Smooth muscle cell (in vitro differentiated cells): ENCODE results near the gene ATRNL1. TPM values are rescaled to one million over a fixed set of nuclear protein-coding genes. Genes with fewer than 3 reads are reported as not detected.

Experiments used
- DNase-seq: peaks from one replicate; lab custom pipeline; 2025; ENCODE audit not compliant: unreplicated experiment; lab: John Stamatoyannopoulos, UW
- H2AFZ ChIP-seq: fragments of 200-600 bp; sonication (generic); 2 replicates; pipeline ENCODE4 v1.6.0; 2016; ENCODE audit warnings: antibody characterized with exemption, low read depth, mild to moderate bottlenecking
- H3F3A ChIP-seq: fragments of 200-600 bp; sonication (generic); 2 replicates; pipeline ENCODE4 v1.6.0; 2017; ENCODE audit warnings: antibody characterized with exemption, low read depth
- H3K27ac ChIP-seq: fragments of 200-600 bp; sonication (generic); 2 replicates; pipeline ENCODE4 v1.5.1; 2016; ENCODE audit warnings: low read depth, mild to moderate bottlenecking
- H3K27me3 ChIP-seq: fragments of 200-600 bp; sonication (generic); 2 replicates; pipeline ENCODE4 v1.6.1; 2016; ENCODE audit warnings: low read depth, mild to moderate bottlenecking
- H3K36me3 ChIP-seq: fragments of 200-600 bp; sonication (generic); 2 replicates; pipeline ENCODE4 v1.5.1; 2016; ENCODE audit warnings: low read depth
- H3K4me1 ChIP-seq: fragments of 200-600 bp; sonication (generic); 2 replicates; pipeline ENCODE4 v1.5.1; 2016; ENCODE audit warnings: low read depth
- H3K4me2 ChIP-seq: fragments of 200-600 bp; sonication (generic); 2 replicates; pipeline ENCODE4 v1.6.0; 2016; ENCODE audit warnings: mild to moderate bottlenecking
- H3K4me3 ChIP-seq: fragments of 200-600 bp; sonication (generic); 2 replicates; pipeline ENCODE4 v1.5.1; 2016; ENCODE audit warnings: mild to moderate bottlenecking
- H3K79me2 ChIP-seq: fragments of 200-600 bp; sonication (generic); 2 replicates; pipeline ENCODE4 v1.6.0; 2016; ENCODE audit warnings: low read depth, mild to moderate bottlenecking
- H3K9ac ChIP-seq: fragments of 200-600 bp; sonication (generic); 2 replicates; pipeline ENCODE4 v1.6.0; 2016; ENCODE audit warnings: low read depth
- H3K9me3 ChIP-seq: fragments of 200-600 bp; sonication (generic); replicated peaks from 2 replicates; pipeline ENCODE4 v1.5.1; 2016; ENCODE audit warnings: low read depth
- H4K20me1 ChIP-seq: fragments of 200-600 bp; sonication (generic); 2 replicates; pipeline ENCODE4 v1.6.0; 2016; ENCODE audit warnings: low read depth
- WGBS: methylation state at CpG from one replicate; pipeline ENCODE4 v1.1.7; 2016; ENCODE audit warnings: low lambda C conversion rate; 5-methylcytosine and 5-hydroxymethylcytosine counted together
- polyA plus RNA-seq: library from polyadenylated mRNA; unstranded; fragments of >200 nt; fragmentation: Nextera tagmentation; extraction: Ambion mirVana; gene quantifications from 2 replicates; pipeline ENCODE4 v1.2.1, GENCODE V29; 2016
- total RNA-seq: library from RNA; depleted of rRNA; stranded (reverse); fragments of >200 nt; gene quantifications from 2 replicates; pipeline ENCODE4 v1.2.3, GENCODE V29; 2014
- TF ChIP-seq, protein P1 (sequence below): fragments of 200-600 bp; sonication (generic); IDR thresholded peaks from 2 replicates; pipeline ENCODE4 v1.5.1; 2017; ENCODE audit warnings: borderline replicate concordance, mild to moderate bottlenecking, antibody characterized with exemption; ENCODE audit not compliant: insufficient read depth, poor library complexity, severe bottlenecking

The ATRNL1 gene
- total and polyA plus RNA-seq, 2 experiments from 2014 or later = 2.7 to 14.9 TPM

DNA sequence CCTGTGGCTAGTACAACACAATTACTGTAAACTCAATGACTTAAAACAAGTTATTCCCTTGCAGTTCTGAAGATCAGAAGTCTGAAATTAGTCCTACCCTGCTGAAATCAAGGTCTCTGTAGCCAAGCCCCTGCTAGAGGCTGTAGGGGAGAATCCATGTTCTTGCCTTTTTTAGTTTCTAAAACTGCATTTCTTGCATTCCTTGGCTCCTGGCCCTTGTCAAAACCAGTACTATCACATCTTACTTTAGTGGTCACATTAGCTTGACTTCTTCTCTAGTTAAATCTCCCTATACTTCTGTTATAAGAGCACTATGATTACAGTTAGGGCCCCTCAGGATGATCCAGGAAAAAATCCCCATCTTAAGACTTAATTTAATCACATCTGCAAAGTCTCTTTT lies 612.9 kb downstream of the ATRNL1 start:
- Histone ChIP-seq H3K4me2 (no peak overlapping the region), H3K36me3 (no peaks in the 10 kb centered on the region), H3F3A (no peaks in the 10 kb centered on the region), H3K9ac (no peak overlapping the region), H2AFZ (no peak overlapping the region), H3K27ac (no peak overlapping the region), H3K4me3 (no peak overlapping the region), H4K20me1 (no peaks in the 10 kb centered on the region), H3K9me3 (no peaks in the 10 kb centered on the region), H3K4me1 (no peaks in the 10 kb centered on the region), H3K27me3 (no peaks in the 10 kb centered on the region), H3K79me2 (no peaks in the 10 kb centered on the region)
- DNase-seq = no peak
- TF ChIP-seq, protein P1, sequence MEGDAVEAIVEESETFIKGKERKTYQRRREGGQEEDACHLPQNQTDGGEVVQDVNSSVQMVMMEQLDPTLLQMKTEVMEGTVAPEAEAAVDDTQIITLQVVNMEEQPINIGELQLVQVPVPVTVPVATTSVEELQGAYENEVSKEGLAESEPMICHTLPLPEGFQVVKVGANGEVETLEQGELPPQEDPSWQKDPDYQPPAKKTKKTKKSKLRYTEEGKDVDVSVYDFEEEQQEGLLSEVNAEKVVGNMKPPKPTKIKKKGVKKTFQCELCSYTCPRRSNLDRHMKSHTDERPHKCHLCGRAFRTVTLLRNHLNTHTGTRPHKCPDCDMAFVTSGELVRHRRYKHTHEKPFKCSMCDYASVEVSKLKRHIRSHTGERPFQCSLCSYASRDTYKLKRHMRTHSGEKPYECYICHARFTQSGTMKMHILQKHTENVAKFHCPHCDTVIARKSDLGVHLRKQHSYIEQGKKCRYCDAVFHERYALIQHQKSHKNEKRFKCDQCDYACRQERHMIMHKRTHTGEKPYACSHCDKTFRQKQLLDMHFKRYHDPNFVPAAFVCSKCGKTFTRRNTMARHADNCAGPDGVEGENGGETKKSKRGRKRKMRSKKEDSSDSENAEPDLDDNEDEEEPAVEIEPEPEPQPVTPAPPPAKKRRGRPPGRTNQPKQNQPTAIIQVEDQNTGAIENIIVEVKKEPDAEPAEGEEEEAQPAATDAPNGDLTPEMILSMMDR = no peak

DNA sequence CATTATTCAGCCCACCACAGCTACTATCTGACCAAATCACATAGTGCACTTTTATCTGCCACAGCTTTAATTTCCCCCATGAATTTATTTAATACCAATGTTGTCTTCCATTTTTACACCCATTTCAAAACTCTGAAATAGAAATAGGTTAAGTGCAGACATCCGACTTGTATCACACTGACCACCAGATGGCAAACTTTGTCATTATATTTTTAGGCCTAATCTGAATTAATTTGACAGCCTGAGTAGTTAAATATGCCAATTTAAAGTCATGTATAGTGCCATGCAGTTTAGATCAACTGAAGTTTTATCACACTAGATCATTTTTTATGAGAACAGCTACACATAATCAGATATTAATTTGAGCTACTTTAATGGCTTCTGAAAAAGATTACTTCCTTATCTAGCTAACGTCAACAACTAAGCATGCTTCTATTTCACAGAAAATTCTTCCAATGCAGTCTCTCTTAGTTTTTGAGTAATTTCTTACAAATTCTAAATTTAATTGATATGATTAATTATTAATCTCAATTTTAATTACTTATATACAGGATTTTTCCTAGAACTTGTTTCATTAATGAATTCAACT lies 613.4 kb downstream of the ATRNL1 start:
- Histone ChIP-seq H3K27ac (no peak overlapping the region), H4K20me1 (no peaks in the 10 kb centered on the region), H3K4me2 (no peak overlapping the region), H3K9me3 (no peaks in the 10 kb centered on the region), H2AFZ (no peak overlapping the region), H3K36me3 (no peaks in the 10 kb centered on the region), H3K9ac (no peak overlapping the region), H3F3A (no peaks in the 10 kb centered on the region), H3K79me2 (no peaks in the 10 kb centered on the region), H3K27me3 (no peaks in the 10 kb centered on the region), H3K4me3 (no peak overlapping the region), H3K4me1 (no peaks in the 10 kb centered on the region)
- TF ChIP-seq, protein P1 = peak; percentile 58
- 59% methylated on average over 2 of the region's 2 CpGs for WGBS
- no peak for DNase-seq

DNA sequence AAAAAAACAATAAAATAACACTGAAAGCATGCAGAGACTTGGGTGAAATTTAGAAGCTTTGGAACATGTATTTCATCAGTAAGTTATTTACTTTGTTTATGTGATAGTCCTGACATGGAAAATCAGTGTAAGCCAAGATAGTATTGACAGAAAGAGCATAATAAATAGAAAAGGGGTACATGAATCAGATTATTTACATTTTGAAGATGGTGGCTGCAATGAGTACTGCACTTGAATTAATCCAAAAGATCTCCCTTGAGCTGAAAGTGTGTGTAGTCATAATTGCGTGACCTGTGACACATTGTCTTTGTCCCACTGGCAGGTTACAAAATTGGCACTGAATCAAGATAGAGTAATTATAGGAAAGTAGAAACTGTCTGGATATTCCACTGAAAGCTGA lies 617.0 kb downstream of the ATRNL1 start:
- no peak overlapping the region for H3K9ac ChIP-seq
- no peaks in the 10 kb centered on the region for H3K36me3 ChIP-seq
- H3K9me3 ChIP-seq = no peaks in the 10 kb centered on the region
- H2AFZ ChIP-seq = no peak overlapping the region
- no peaks in the 10 kb centered on the region for H3K79me2 ChIP-seq
- no peaks in the 10 kb centered on the region for H4K20me1 ChIP-seq
- no peak overlapping the region for H3K4me3 ChIP-seq
- no peak overlapping the region for H3K27ac ChIP-seq
- no peaks in the 10 kb centered on the region for H3K27me3 ChIP-seq
- no peaks in the 10 kb centered on the region for H3F3A ChIP-seq
- no peak for DNase-seq
- no peak overlapping the region for H3K4me2 ChIP-seq
- no peaks in the 10 kb centered on the region for H3K4me1 ChIP-seq
- TF ChIP-seq, protein P1 = no peak
- 93% methylated on average over 1 of the region's 1 CpG for whole genome bisulfite sequencing

DNA sequence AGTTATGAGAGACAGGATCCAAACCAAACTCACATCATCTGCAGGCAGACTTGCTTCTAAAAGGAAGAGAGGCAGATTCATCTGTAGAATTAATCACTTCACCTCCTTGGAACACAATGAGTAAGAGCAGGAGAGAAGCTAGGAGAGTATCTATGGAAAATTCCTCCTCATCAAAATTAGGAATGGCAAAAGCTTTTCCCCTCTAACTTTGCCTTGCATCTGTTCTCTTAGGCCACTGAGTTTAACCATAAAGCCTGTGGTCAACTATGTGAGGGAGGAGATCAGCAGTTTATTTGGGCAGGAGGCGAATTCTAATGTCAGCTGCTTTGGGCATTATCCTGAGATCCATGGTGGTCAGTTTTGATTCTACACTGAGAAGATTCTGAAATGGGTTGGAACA lies 618.1 kb downstream of the ATRNL1 start:
- no peak for DNase-seq
- no peak overlapping the region for H2AFZ ChIP-seq
- WGBS = 94% methylated on average over 1 of the region's 1 CpG
- H3K4me3 ChIP-seq = no peak overlapping the region
- H3K4me2 ChIP-seq = no peak overlapping the region
- TF ChIP-seq, protein P1 = no peak
- H3K4me1 ChIP-seq = no peaks in the 10 kb centered on the region
- no peaks in the 10 kb centered on the region for H3K9me3 ChIP-seq
- no peaks in the 10 kb centered on the region for H3K27me3 ChIP-seq
- no peaks in the 10 kb centered on the region for H3F3A ChIP-seq
- no peak overlapping the region for H3K9ac ChIP-seq
- no peaks in the 10 kb centered on the region for H4K20me1 ChIP-seq
- H3K36me3 ChIP-seq = no peaks in the 10 kb centered on the region
- no peak overlapping the region for H3K27ac ChIP-seq
- H3K79me2 ChIP-seq = no peaks in the 10 kb centered on the region
